Neural cell (in vitro differentiated cells): ENCODE measurements around the gene PDE6A.

Experiments used
- EZH2 ChIP-seq: fragments of 200-600, 300-800 bp; shearing (Covaris generic), sonication (generic); IDR thresholded peaks from 2 replicates; pipeline ENCODE4 v1.6.1; 2014; ENCODE audit warnings: antibody characterized with exemption, low read length, borderline replicate concordance, mild to moderate bottlenecking; ENCODE audit not compliant: insufficient read depth, poor library complexity, severe bottlenecking
- MXI1 ChIP-seq: fragments of 450-650 bp; conservative IDR thresholded peaks from 2 replicates; pipeline ENCODE4 v1.6.1; 2014; ENCODE audit warnings: antibody characterized with exemption, mild to moderate bottlenecking; ENCODE audit not compliant: poor library complexity, severe bottlenecking
- POLR2AphosphoS5 ChIP-seq: IDR thresholded peaks from 2 replicates; pipeline ENCODE4 v1.6.1; 2012
- RAD21 ChIP-seq: fragments of 450-650 bp; conservative IDR thresholded peaks from 2 replicates; pipeline ENCODE4 v1.6.1; 2014; ENCODE audit warnings: antibody characterized with exemption, mild to moderate bottlenecking, moderate library complexity
- TF ChIP-seq, protein P1 (sequence below): fragments of 450-650 bp; IDR thresholded peaks from 2 replicates; pipeline ENCODE4 v1.5.1; 2014; ENCODE audit warnings: antibody characterized with exemption, mild to moderate bottlenecking, moderate library complexity; ENCODE audit not compliant: poor library complexity, severe bottlenecking

DNA sequence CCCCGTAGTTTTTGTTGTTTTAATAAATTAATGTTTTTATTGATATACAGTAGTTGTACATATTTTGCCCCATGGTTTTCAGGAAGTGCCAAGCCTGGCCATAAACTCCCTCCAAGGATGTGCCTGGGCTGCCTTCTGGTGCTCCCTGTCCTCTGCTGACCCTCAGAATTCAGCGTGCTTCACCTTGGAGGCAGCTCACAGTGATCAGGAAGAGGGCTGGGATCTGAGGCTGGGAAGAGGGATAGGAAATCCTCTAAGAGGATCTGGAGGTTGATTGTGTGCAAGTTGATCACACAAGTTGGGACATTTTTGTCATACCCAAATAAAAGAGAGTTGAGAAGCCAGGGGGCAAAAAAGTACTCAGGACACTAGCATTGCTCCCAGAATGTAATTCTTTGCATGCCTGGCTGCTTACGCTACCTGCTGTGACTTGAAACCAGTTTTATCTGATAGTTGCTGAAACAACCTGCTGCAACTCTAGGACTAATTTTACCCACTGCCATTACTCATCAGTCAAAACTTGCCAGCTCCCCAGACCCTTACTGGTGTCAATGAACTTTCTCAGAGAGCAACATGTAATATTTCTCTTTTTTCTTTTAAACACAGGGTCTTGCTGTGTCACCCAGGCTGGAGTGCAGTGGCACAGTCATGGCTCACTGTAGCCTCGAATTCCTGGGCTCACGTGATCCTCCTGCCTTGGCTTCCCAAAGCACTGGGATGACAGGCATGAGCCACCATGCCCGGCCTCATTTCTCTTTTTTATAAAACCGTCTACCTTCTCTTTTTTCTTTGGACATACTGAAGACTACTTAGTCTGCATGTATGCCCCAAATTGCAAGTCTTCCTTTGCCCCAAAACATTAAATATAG lies 29.0 kb downstream of the PDE6A start:
- no peak for TF ChIP-seq EZH2
- TF ChIP-seq, protein P1, sequence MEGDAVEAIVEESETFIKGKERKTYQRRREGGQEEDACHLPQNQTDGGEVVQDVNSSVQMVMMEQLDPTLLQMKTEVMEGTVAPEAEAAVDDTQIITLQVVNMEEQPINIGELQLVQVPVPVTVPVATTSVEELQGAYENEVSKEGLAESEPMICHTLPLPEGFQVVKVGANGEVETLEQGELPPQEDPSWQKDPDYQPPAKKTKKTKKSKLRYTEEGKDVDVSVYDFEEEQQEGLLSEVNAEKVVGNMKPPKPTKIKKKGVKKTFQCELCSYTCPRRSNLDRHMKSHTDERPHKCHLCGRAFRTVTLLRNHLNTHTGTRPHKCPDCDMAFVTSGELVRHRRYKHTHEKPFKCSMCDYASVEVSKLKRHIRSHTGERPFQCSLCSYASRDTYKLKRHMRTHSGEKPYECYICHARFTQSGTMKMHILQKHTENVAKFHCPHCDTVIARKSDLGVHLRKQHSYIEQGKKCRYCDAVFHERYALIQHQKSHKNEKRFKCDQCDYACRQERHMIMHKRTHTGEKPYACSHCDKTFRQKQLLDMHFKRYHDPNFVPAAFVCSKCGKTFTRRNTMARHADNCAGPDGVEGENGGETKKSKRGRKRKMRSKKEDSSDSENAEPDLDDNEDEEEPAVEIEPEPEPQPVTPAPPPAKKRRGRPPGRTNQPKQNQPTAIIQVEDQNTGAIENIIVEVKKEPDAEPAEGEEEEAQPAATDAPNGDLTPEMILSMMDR: no peak
- TF ChIP-seq RAD21: no peak
- no peak for TF ChIP-seq POLR2AphosphoS5
- no peak for TF ChIP-seq MXI1
